NCI-H748 (cell line): Measurements from ENCODE around the gene CDK15.
A peak's percentile ranks its signal among the peaks of the same experiment; 100 is the strongest.
"Not testable (repeated sequence)": the region's sequence is repeated elsewhere in the genome, so short reads cannot be mapped to it uniquely, and the experiment has no call there.

Experiments used
- DNase-seq: peaks from one replicate; lab custom pipeline; 2025; ENCODE audit not compliant: unreplicated experiment; lab: John Stamatoyannopoulos, UW

The CDK15 gene

GRCh38 chr2:201806442-201807170, at the start of gene CDK15:
Gene CDK15 (plus strand): TSS chr2:201806537. CDS start chr2:201806665, 128 bp downstream.
- peak; percentile 23 for DNase-seq

DNA sequence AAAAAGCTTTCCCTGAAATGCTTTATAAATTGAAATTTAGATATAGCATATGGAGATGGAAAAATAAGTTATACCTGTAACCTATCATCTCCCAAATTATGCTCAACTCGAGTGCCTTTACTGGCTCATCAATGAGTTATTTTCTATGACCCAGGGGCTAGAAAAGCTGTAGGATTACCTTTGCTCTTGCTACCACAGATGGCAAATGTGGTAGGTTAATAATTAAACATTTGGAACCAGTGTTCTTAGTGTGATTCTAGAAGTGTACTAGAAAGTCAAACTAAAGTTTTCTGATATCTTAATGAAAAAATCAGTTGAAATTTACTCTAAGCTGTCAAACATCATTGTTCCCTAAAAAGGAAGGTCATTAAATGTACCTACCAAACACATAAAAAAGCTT, 48.1 kb upstream of the CDK15 start:
- DNase-seq = no peak

DNA sequence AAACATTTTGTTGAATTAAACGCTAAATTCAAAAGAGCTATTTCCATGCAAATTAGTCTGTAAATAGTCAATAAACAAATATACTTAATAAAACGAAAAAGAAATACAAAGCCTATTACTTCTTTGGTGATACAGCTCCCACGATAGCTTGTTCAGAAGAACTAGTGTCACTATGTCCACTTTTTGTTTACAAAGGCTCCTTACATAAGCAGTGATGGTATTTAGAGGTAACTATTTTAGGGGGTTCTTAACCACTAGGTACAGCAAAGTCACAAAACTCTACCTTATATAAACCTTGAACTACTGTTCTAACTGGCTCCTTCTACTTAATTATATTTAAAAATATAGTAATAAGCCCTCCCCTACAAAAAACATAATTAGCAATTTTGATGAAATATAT, 47.5 kb upstream of the CDK15 start:
- DNase-seq = no peak

DNA sequence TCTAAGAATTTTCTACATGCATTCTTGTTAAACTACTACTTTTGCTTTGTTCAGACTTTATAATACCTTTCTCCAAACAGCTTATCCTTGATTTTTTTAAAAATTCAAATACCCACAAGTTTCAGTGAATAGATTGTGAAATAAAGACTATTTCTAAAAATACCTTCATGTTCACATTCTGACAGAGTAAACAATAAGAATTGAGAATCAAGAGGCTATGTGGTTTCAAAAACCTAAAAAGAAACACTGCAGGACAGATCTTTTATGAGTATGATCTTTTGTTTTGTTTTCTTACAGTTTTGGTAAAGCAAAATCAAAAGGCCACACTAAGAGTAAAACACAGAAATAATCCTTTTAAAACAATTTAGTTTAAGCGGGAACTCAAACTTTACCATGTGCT, 46.8 kb upstream of the CDK15 start:
- DNase-seq = no peak

DNA sequence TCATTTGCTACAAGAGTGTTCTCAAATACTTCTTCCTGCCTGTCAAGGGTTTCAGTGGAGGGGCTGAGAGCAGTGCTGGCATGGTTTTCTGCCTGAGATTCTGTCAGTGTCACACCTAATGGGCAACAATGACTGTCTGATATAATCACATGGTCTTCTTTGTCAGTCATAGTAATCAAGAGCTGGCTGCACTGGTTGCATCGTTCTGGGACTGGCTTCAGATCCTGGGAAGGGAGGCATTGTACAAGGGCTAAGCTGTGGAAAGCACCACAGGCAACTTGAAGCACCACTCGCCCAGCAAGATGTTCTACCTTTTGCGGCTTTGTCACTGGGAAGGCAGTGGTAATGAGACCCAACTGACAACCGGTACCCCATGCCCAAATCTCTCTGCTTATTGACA, 45.2 kb upstream of the CDK15 start:
- no peak for DNase-seq

DNA sequence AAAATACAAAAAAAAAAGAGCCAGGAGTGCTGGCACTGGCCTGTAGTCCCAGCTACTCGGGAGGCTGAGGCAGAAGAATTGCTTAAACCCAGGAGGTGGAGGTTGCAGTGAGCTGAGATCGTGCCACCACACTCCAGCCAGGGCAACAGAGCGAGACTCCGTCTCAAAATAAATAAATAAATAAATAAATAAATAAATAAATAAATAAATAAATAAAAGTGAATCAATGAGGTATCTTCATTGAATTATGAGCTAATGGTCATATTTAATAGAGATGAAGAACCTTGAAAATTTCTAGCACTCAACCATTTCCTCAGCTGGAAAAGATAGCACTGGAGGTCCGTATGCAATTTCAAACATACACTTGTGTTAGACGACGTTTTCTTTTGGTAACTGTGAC, 41.9 kb upstream of the CDK15 start:
- not testable (repeated sequence) for DNase-seq

GRCh38 chr2:201765799-201766198, 40.5 kb upstream of the CDK15 start:
- DNase-seq = no peak

DNA sequence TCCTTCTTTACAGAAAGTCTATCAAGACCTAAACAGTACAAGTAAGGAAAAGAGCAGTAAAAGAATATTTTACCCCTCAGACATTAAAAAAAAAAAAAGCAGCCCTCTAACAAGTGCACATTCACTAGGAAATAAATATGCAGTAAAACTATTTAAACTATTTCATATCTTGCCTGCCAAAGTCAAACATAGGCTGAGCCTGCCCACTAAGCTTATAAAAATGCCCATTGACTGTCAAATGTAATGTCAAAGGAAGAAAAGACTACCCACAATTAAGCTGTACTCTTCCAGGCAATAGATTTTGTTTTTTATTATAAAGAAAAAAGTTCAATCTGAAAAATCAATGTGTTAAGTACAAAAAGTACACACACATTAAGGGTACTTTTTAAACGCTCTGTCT, 37.4 kb upstream of the CDK15 start:
- no peak for DNase-seq

DNA sequence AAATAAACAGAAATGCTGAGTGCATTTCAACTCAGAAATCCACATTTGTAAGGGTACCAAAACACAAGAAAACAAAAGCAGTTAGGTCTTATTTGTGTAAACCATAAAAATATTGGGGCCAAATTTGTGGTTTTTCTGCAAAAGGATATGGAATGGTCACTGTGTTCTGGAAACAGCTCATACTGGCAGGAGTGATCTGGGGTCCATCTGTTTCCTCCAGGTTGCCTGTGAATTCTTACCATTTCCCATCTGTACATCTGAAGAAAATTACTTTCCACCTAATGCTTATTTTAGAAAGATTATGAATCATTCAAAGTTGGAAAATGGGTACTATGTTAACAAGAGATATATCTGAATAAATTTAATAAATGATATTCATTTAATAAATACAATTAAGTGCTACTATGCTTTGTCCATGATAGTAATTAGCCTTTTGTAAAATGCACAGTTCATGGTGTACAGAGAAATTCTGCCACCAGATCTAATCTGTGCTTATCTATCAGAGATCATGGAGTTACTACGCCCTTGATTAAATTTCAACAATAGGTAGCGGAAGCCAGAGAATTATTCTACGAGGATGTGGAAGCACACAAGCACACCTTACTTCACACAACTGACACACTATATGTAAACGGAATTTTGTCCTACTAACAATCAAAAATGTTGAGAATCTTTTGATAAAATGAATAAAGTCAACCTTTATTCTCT, 36.5 kb upstream of the CDK15 start:
- no peak for DNase-seq

- no peak for DNase-seq
Observed at GRCh38 chr2:201773990-201774389, 32.3 kb upstream of the CDK15 start.

DNA sequence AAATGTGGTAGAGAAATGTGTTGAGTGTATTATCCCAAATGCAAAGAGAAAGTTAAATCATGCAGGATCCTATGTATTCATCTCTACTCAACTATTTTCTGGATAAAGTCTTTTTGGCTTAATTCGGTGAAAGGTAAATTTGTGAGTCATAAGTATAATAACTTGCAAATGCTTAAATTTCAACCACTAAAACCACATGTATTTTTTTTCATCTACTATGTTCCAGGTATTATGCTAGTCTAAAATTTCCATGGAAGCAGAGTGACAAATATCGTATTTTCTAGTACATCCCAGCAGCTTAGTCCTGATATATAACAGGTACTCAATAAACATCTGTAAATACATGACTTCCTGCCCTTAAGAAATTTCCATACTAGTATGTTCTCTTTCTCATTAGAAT, 31.8 kb upstream of the CDK15 start:
- DNase-seq = no peak

DNA sequence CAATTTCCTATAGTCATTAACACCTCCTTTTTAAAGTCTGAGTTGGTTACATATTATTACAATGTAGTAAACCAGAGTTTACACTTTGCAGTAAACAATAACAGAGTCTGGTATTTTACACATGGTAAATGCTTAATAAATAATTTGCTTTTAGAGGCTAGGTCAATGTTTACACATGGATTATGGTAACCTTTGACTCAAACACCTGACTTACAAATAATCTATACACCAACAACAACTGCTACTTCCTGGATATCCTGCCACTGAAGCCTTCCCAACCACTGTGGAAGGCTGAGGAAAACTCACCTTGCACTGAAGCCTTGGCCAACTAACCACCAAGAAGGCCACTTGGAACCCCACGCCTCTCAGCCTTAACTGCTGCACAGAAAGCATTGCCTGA, 31.0 kb upstream of the CDK15 start:
- no peak for DNase-seq

DNA sequence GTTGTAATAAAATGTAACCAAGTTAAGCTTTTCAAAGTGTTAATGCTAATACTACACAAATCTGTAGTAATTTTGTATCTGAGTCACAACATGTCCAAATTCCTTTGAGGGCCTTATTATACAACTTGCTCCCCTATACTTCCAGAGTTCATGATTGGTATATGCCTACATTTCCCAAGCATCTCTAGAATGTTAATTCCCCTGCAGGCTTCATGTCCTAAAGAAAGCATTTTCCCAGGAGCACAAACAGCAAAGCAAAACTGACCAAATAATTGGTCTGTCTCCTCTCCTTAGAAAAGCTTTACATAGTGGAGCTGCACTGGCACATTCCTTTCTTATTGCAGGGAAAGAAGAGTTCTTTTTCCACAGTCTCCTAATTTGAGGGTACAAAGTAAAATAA, 29.3 kb upstream of the CDK15 start:
- no peak for DNase-seq

GRCh38 chr2:201777869-201778268, 28.5 kb upstream of the CDK15 start:
- DNase-seq = peak; percentile 8

DNA sequence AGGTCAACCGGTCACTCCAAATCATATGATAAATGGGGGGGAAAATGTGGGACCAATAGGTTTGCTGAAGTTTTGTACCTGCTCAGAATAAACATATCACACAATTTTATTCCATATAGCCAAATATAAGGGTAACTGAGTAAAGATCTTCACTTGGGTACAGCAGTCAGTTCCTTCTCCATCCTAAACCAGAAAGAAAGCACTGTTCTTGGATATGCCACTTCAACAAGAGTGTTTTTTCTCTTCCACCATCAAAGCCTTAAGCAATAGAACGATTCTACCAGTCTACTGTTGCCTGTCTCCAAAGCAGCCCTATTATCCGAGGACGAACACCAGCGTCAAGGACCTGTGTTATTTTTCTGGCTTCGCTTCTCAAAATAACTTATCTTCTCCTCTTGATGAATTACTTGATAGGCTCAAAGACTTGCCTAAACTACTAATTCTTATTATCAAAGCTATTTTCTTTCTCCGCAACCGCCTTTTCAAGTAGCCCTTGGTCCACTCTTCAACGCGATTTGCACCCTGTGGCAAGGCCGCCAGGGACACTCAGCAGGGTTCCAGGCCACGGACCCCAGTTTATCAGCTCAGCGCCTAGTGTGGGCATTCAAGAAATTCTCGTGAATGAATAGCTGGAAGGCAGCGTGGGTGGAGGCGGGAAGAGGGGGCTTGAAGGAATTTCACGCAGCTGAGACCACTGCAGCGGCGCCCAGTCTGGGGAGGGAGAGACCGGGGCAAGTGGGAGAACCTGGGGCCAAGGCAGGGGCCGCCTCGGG, 26.2 kb upstream of the CDK15 start:
- DNase-seq = peak; percentile 70

DNA sequence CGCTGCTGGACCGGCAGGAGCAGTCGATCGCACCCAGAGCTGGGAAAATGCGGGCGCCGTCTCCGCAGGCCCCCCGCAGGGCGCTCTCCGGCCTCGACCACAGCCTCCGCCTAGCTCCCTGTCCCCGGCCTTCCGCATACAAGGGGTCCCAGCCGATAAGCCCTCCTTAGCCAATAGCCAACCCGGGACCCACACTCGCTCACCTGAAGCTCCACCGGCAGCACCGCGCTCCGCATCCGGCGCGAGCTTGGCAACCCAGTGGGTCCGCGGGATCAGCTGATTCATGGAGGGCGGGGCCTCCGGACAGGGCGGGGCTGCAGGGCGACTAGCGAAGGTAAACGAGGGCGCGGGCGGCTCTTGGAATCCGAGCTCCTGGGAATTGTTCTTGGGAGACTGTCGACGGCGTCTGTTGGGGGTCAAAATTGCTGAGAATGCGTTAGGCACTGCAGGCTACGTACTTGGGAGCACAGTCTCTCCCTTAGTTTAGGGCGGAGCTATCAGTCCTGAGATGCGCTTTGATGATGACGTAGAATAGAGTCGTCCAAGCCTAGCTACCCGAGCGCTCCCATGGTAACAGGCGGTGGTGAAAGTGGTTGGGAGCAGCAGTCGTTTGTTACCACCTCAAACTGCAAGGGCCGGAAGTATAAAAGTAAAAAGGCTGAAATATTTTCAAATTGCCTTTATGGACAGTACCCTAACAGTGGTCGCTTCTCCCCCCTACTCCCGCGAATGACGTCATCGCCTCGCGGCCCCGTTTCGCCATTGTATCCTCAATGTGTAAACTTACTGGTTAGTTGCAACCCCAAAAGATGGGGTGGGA, 25.5 kb upstream of the CDK15 start, which contains the start of gene ALS2:
TSS of gene ALS2 (minus strand) at position 260 of the 820 bp plus-strand sequence. CDS start 12,048 bp downstream, outside the sequence.
- DNase-seq = peak; percentile 100

DNA sequence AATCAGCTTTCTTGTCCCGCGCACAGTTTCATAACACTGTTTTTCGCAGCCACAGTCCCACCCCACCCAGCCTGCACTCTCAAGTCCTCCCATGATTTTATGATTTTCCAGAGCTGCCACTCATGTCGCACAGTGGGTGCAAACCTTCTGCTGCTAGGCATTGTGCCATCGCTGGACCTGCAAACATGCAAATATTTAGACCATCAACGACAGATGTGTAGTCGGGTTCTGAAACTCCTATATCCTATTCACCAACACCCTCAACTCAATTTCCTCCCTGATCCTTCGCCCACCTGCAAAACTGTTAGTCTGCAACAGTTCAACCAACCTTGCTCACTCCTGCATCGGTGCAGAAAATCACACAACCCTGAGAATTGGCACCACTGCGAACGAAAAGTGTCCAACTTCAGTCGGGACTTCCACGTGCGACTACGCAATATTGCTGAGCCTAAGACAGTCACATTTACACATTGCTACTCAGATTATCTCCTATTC, 24.7 kb upstream of the CDK15 start:
- peak; percentile 82 for DNase-seq

DNA sequence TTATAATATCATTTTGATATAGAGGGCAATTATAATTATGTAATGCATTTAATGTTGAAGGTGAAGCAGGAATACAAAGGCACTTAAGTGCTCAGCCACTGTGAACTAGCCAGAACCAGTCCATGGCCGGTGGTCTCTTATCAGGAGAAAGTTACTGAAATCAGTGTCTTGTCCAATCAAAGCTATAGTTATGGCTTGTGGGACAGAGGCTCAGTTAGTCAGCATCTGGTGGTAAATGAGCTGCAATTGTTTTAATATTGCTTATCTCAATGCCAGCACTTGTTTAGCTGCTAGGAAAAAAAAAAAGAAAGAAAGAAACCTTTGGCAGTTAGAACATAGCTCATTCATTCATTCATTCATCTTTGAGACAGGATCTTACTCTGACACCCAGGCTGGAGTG, 21.8 kb upstream of the CDK15 start:
- no peak for DNase-seq

DNA sequence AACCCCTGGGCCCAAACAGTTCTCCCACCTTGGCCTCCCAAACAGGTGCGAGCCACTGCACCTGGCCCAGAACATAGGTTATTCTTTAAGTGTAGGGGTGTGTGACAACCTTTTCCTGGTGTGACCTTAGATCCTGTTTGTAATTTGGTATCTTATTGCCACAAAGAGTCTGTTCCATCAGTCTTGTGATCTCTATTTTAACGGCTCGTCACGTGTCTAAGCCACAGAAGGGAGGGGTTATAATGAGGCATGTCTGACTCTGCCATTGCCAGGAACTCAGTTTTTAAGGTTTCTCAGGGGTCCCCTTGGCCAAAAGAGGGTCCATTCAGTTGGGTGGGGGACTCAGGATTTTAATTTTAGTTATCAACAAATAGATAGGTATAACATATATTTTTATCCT, 21.2 kb upstream of the CDK15 start:
- no peak for DNase-seq

DNA sequence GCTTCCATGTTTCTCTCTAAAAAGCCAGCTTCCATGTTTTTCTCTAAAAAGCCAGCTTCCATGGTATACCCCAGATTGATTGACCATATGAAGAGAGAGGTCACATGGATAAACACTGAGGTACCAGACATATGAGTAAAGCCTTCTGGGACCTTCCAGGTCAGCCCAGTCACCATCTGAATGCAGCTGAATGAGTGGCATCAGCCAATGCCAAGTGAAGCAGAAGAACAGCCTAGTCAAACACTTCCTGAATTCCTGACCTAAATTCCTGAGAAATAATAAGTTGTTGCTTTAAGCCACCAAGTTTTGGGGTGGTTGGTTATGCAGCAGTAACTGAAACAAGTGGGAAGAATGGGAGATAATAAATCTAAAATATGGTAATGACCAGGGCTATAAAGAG, 19.9 kb upstream of the CDK15 start:
- no peak for DNase-seq

GRCh38 chr2:201788371-201788770, 18.0 kb upstream of the CDK15 start:
- DNase-seq = no peak
